ENCODE results near the gene TEX50. TPM values are rescaled to one million over a fixed set of nuclear protein-coding genes. Genes with fewer than 3 reads are reported as not detected.
A peak's percentile ranks its signal among the peaks of the same experiment; 100 is the strongest.

The TEX50 gene
- total and polyA plus RNA-seq, 2 of the 8 experiments (the other 6 are each of a cell fraction or from before 2014, with no cell fraction given): not detected

GRCh38 chr1:173661763-173662162, 26.6 kb downstream of the TEX50 start:
- H3K27ac ChIP-seq (ENCODE audit: low read depth, low read length): no peak overlapping the region
- POLR2A ChIA-PET (ENCODE audit: partially characterized antibody): no interaction called here
- FAIRE-seq: no peak

More at GRCh38 chr1:173661763-173662162, 26.6 kb downstream of the TEX50 start:
- Histone ChIP-seq H3K9me3 (ENCODE audit: insufficient read depth in 2 of 2, low read depth in 1 of 2, low read length in 1 of 2) (no peaks in the 10 kb centered on the region), H3K23ac (ENCODE audit: insufficient read length) (no peak overlapping the region), H2AFZ (ENCODE audit: low read length) (no peak overlapping the region), H4K8ac (ENCODE audit: extremely low read depth, insufficient read depth, low read length) (no peak overlapping the region), H2BK12ac (ENCODE audit: low read depth, low read length) (no peak overlapping the region), H3K56ac (replicated peaks; ENCODE audit: insufficient read length, low read depth, low read length) (no peak overlapping the region), H3K9ac (replicated peaks in 1 of 4; ENCODE audit: extremely low read depth in 1 of 4, low read depth in 3 of 4, low read length in 3 of 4) (no peak overlapping the region), H4K20me1 (replicated peaks in 1 of 2; ENCODE audit: control insufficient read depth in 1 of 2, insufficient read depth in 2 of 2, low read length in 2 of 2) (no peaks in the 10 kb centered on the region), H2BK20ac (ENCODE audit: low read length) (no peak overlapping the region), H4K5ac (ENCODE audit: insufficient read length, low read depth, low read length) (no peak overlapping the region), H3K4me3 (ENCODE audit: extremely low read depth in 1 of 4, insufficient read depth in 2 of 4, low read depth in 3 of 4, low read length in 4 of 4) (no peak overlapping the region), H2AK5ac (ENCODE audit: low read depth, low read length) (no peak overlapping the region), H3K4me1 (replicated peaks in 1 of 4; ENCODE audit: control insufficient read depth in 3 of 4, insufficient read depth in 4 of 4, low read length in 3 of 4) (no peaks in the 10 kb centered on the region), H3K14ac (ENCODE audit: insufficient read length) (no peak overlapping the region), H3K27me3 (replicated peaks in 1 of 4; ENCODE audit: control insufficient read depth in 3 of 4, extremely low read depth in 1 of 4, insufficient read depth in 3 of 4, low read length in 3 of 4) (no peaks in the 10 kb centered on the region), H2BK120ac (replicated peaks; ENCODE audit: low read depth, low read length) (no peak overlapping the region), H3K4ac (replicated peaks; ENCODE audit: insufficient read length, low read depth, low read length) (no peak overlapping the region), H3K4me2 (ENCODE audit: insufficient read depth in 1 of 2, low read depth in 2 of 2, low read length in 2 of 2) (no peak overlapping the region), H3K23me2 (ENCODE audit: low read depth, low read length) (peaks cover 2% of the 10 kb centered on the region; the same call in 1 of the 2 replicates), H3K36me3 (ENCODE audit: control insufficient read depth in 2 of 4, insufficient read depth in 4 of 4, low read length in 3 of 4) (peaks cover 0 to 15% (median 0%) of the 10 kb centered on the region in 4 experiments; a peak in 2 of 8 replicates), H2BK5ac (ENCODE audit: low read depth, low read length) (no peak overlapping the region), H4K91ac (replicated peaks; ENCODE audit: insufficient read length, low read length) (no peak overlapping the region), H2BK15ac (ENCODE audit: low read length) (no peak overlapping the region), H3K79me2 (ENCODE audit: control insufficient read depth in 1 of 2, insufficient read depth in 2 of 2, low read length in 2 of 2) (no peaks in the 10 kb centered on the region), H3K18ac (ENCODE audit: extremely low read depth, low read length) (no peak overlapping the region), H3K79me1 (ENCODE audit: low read depth, low read length) (no peaks in the 10 kb centered on the region)
- TF ChIP-seq ATF3 (IDR thresholded peaks at IDR 0.05; ENCODE audit: insufficient read depth, low read depth, low read length) (no peak), POLR2A (IDR thresholded peaks at IDR 0.05; ENCODE audit: control extremely low read depth in 1 of 2, low read depth in 2 of 2, low read length in 2 of 2) (0 out of 3 replicates have a peak, but pooled peaks of 1 of the 2 experiments have one; percentile 20)
- 75% methylated on average over 1 of the region's 1 CpG; no CpG with 5 or more reads in 1 of the 2 experiments for WGBS, 2 experiments (ENCODE audit: extremely low coverage in 1 of 2, insufficient coverage in 1 of 2, insufficient read length in 1 of 2, insufficient replicate concordance in 2 of 2, low coverage in 1 of 2, low lambda C conversion rate in 2 of 2, missing lambda C conversion rate in 1 of 2)
- CTCF ChIA-PET (ENCODE audit: partially characterized antibody): no interaction called here
- no peak for DNase-seq (ENCODE audit: low read depth in 1 of 2, low spot score in 2 of 2)

Data from H1 (cell line).